PC-3 (cell line): Measurements from ENCODE around the gene OR2V1.

Experiments used
- CTCF ChIP-seq: fragments of 300-600 bp; sonication (generic); conservative IDR thresholded peaks from 2 replicates; pipeline ENCODE4 v1.5.1; 2017; ENCODE audit warnings: antibody characterized with exemption, low read depth, mild to moderate bottlenecking, low read length
- EZH2phosphoT487 ChIP-seq: fragments of 300-600 bp; sonication (generic); IDR thresholded peaks from 2 replicates; pipeline ENCODE4 v1.6.1; 2018; ENCODE audit warnings: mild to moderate bottlenecking, antibody characterized with exemption, low read length, borderline replicate concordance

GRCh38 chr5:181084621-181085195 is 46.3 kb downstream of the OR2V1 start:
- no peak for TF ChIP-seq CTCF
- no peak for TF ChIP-seq EZH2phosphoT487
